ENCODE measurements around the gene SLC18A3.

The SLC18A3 gene

GRCh38 chr10:49610114-49610457 lies at the start of gene SLC18A3:
Gene SLC18A3 (plus strand): TSS chr10:49610310. CDS start chr10:49610741, 431 bp downstream.
- H3K9me3 Mint-ChIP-seq: peaks cover 7% of the 10 kb centered on the region
- H3K27ac Mint-ChIP-seq: no peak within 1 kb of the TSS
- DNase-seq: no peak
- peaks cover 7% of the 10 kb centered on the region for H3K4me1 Mint-ChIP-seq
- H3K4me3 Mint-ChIP-seq: no peak within 1 kb of the TSS
- CTCF ChIA-PET: no interaction called here
- H3K36me3 Mint-ChIP-seq: peaks cover 8% of the 10 kb centered on the region
- peaks cover 89% of the 10 kb centered on the region for H3K27me3 Mint-ChIP-seq

DNA sequence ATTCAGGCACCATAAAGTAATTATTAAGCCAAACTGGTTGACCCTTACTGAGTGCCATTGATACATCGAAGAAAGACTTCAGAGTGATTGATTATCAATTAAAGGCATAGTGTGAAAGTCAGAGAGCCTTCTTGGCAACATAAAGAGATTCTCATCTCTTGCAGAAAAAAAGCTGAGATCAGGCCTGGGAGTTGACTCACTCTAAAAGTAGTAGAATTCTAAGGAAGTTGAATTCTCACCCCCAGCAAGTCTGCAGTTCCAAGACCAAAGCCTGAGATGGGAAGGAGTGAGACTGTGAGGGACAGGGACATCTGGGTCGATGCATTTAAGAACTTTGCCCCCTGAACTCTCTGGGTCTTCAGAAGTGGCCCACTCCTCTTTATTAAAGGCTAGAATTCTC lies 49.6 kb upstream of the SLC18A3 start:
- Mint-ChIP-seq H3K4me1 (no peaks in the 10 kb centered on the region), H3K36me3 (no peaks in the 10 kb centered on the region), H3K27ac (no peak overlapping the region), H3K4me3 (no peak overlapping the region), H3K9me3 (peaks cover 1% of the 10 kb centered on the region), H3K27me3 (peaks cover 27% of the 10 kb centered on the region)
- CTCF ChIA-PET: no interaction called here
- no peak for DNase-seq

GRCh38 chr10:49562893-49563292 lies 47.2 kb upstream of the SLC18A3 start:
- CTCF ChIA-PET: no interaction called here
- peaks cover 24% of the 10 kb centered on the region for H3K27me3 Mint-ChIP-seq
- H3K9me3 Mint-ChIP-seq: no peaks in the 10 kb centered on the region
- no peaks in the 10 kb centered on the region for H3K4me1 Mint-ChIP-seq
- H3K36me3 Mint-ChIP-seq: no peaks in the 10 kb centered on the region
- no peak overlapping the region for H3K27ac Mint-ChIP-seq
- H3K4me3 Mint-ChIP-seq: no peak overlapping the region
- no peak for DNase-seq

- no peaks in the 10 kb centered on the region for H3K36me3 Mint-ChIP-seq
- H3K27me3 Mint-ChIP-seq: peaks cover 32% of the 10 kb centered on the region
- no peaks in the 10 kb centered on the region for H3K4me1 Mint-ChIP-seq
- CTCF ChIA-PET: interaction anchor here (0.8 kb wide), 1 partner anchor 28 kb away, joined by 3 read pairs; no protein-coding TSS in a partner anchor
- no peak overlapping the region for H3K27ac Mint-ChIP-seq
- no peak overlapping the region for H3K4me3 Mint-ChIP-seq
- DNase-seq: no peak
- no peaks in the 10 kb centered on the region for H3K9me3 Mint-ChIP-seq
These were observed 45.6 kb upstream of the SLC18A3 start for GRCh38 chr10:49564461-49565009.

- H3K27ac Mint-ChIP-seq: no peak overlapping the region
- no peaks in the 10 kb centered on the region for H3K36me3 Mint-ChIP-seq
- CTCF ChIA-PET: no interaction called here
- H3K4me3 Mint-ChIP-seq: no peak overlapping the region
- DNase-seq: no peak
- H3K27me3 Mint-ChIP-seq: peaks cover 39% of the 10 kb centered on the region
- no peaks in the 10 kb centered on the region for H3K4me1 Mint-ChIP-seq
- H3K9me3 Mint-ChIP-seq: peaks cover 3% of the 10 kb centered on the region
These were observed 42.3 kb upstream of the SLC18A3 start for GRCh38 chr10:49567810-49568209.

GRCh38 chr10:49568235-49568634 lies 41.9 kb upstream of the SLC18A3 start:
- Mint-ChIP-seq H3K27me3 (peaks cover 39% of the 10 kb centered on the region), H3K27ac (no peak overlapping the region), H3K4me1 (no peaks in the 10 kb centered on the region), H3K36me3 (no peaks in the 10 kb centered on the region), H3K4me3 (no peak overlapping the region), H3K9me3 (peaks cover 3% of the 10 kb centered on the region)
- CTCF ChIA-PET: no interaction called here
- DNase-seq: no peak

- Mint-ChIP-seq H3K4me1 (no peaks in the 10 kb centered on the region), H3K36me3 (no peaks in the 10 kb centered on the region), H3K27me3 (peaks cover 33% of the 10 kb centered on the region), H3K27ac (no peak overlapping the region), H3K4me3 (no peak overlapping the region), H3K9me3 (peaks cover 3% of the 10 kb centered on the region)
- DNase-seq: no peak
- CTCF ChIA-PET: no interaction called here
These were observed 41.0 kb upstream of the SLC18A3 start for GRCh38 chr10:49569031-49569631.

DNA sequence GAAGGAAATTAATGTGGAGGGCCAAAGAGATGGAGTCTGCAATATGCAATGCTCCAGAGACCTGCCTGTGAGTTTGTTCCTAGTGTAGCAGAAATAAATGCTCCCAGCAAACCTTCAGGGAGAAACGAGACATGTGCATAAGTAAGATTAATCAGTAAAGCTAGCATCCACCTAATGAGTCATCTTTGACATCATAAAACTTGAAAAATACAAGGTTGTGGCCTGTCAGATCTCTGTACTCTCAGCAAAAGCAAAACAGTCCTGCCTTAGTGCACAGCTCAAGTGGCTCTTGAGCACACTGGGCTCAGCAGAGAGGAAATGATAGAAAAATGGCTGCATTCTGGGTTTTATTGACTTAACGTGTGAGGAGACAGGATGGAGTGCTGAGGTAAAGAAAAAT lies 38.7 kb upstream of the SLC18A3 start:
- CTCF ChIA-PET: interaction anchor here (0.9 kb wide), 1 partner anchor 22 kb away, joined by 3 read pairs; no protein-coding TSS in a partner anchor
- H3K27me3 Mint-ChIP-seq: peaks cover 22% of the 10 kb centered on the region
- no peaks in the 10 kb centered on the region for H3K36me3 Mint-ChIP-seq
- H3K9me3 Mint-ChIP-seq: peaks cover 3% of the 10 kb centered on the region
- no peaks in the 10 kb centered on the region for H3K4me1 Mint-ChIP-seq
- H3K27ac Mint-ChIP-seq: no peak overlapping the region
- no peak overlapping the region for H3K4me3 Mint-ChIP-seq
- DNase-seq: no peak

GRCh38 chr10:49572594-49573114 lies 37.5 kb upstream of the SLC18A3 start:
- Mint-ChIP-seq H3K9me3 (peaks cover 3% of the 10 kb centered on the region), H3K27ac (no peak overlapping the region), H3K36me3 (no peaks in the 10 kb centered on the region), H3K4me1 (no peaks in the 10 kb centered on the region), H3K27me3 (peaks cover 22% of the 10 kb centered on the region), H3K4me3 (no peak overlapping the region)
- CTCF ChIA-PET: interaction anchor here (0.9 kb wide), 1 partner anchor 20 kb away, joined by 3 read pairs; no protein-coding TSS in a partner anchor
- DNase-seq: no peak

DNA sequence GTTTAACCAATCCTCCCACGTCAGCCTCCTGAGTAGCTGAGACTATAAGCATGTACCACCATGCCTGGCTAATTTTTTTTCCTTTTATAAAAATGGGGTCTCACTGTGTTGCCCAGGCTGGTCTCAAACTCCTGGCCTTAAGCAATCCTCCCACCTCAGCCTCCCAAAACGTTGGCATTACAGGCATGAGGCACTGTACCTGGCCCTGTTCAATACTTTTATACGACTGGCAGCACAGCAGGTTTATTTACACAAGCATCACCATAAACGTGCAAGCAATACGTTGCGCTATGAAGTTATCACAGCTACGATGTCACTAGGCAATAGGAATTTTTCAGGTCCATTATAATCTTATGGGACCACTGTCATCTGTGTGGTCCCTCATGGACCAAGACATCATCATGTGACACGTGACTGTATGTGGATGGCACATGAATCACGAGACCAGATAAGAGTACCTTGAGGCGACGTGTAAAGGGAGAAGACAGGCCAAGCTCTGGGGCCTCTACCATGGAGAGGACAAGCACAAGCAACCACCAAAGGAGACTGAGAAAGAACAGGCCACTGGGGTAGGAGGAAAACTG lies 34.5 kb upstream of the SLC18A3 start:
- H3K9me3 Mint-ChIP-seq: no peaks in the 10 kb centered on the region
- peaks cover 6% of the 10 kb centered on the region for H3K27me3 Mint-ChIP-seq
- no peak for DNase-seq
- H3K4me1 Mint-ChIP-seq: no peaks in the 10 kb centered on the region
- CTCF ChIA-PET: interaction anchor here (0.7 kb wide), 1 partner anchor 211 kb away, joined by 3 read pairs; no protein-coding TSS in a partner anchor
- H3K4me3 Mint-ChIP-seq: no peak overlapping the region
- no peak overlapping the region for H3K27ac Mint-ChIP-seq
- H3K36me3 Mint-ChIP-seq: no peaks in the 10 kb centered on the region

GRCh38 chr10:49577182-49577925 lies 32.8 kb upstream of the SLC18A3 start:
- Mint-ChIP-seq H3K9me3 (no peaks in the 10 kb centered on the region), H3K4me1 (peaks cover 3% of the 10 kb centered on the region), H3K4me3 (no peak overlapping the region), H3K36me3 (no peaks in the 10 kb centered on the region), H3K27me3 (peaks cover 3% of the 10 kb centered on the region), H3K27ac (no peak overlapping the region)
- CTCF ChIA-PET: no interaction called here
- DNase-seq: no peak

- Mint-ChIP-seq H3K4me1 (peaks cover 3% of the 10 kb centered on the region), H3K4me3 (no peak overlapping the region), H3K27me3 (peaks cover 3% of the 10 kb centered on the region), H3K36me3 (no peaks in the 10 kb centered on the region), H3K27ac (no peak overlapping the region), H3K9me3 (no peaks in the 10 kb centered on the region)
- DNase-seq: no peak
- CTCF ChIA-PET: no interaction called here
These were observed 31.7 kb upstream of the SLC18A3 start for GRCh38 chr10:49578392-49578791.

- Mint-ChIP-seq H3K4me3 (no peak overlapping the region), H3K36me3 (no peaks in the 10 kb centered on the region), H3K27me3 (peaks cover 3% of the 10 kb centered on the region), H3K27ac (no peak overlapping the region), H3K4me1 (peaks cover 3% of the 10 kb centered on the region), H3K9me3 (no peaks in the 10 kb centered on the region)
- CTCF ChIA-PET: no interaction called here
- DNase-seq: no peak
These were observed 30.5 kb upstream of the SLC18A3 start for GRCh38 chr10:49579621-49580020.

DNA sequence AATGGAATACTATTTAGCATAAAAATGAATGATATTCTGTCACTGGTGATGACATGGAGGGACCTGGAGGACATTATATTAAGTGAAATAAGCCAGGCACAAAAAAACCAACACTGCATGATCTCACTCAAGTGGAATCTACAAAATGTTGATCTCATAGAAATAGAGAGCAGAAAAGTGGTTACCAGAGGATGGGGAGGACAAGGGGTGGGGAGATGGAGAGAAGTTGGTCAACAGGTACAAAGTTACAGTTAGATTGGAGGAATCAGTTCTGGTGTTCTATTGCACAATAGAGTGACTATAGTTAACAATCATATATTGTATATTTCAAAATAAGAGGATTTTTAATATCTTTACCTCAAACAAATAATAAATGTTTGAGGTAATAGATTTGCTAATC lies 24.7 kb upstream of the SLC18A3 start:
- DNase-seq: no peak
- Mint-ChIP-seq H3K27me3 (peaks cover 4% of the 10 kb centered on the region), H3K9me3 (peaks cover 2% of the 10 kb centered on the region), H3K4me1 (peaks cover 3% of the 10 kb centered on the region), H3K36me3 (no peaks in the 10 kb centered on the region), H3K4me3 (no peak overlapping the region), H3K27ac (no peak overlapping the region)
- CTCF ChIA-PET: interaction anchor here (1.7 kb wide), 1 partner anchor 8 kb away, joined by 5 read pairs; no protein-coding TSS in a partner anchor
